Fibroblast of pulmonary artery (primary cell): ENCODE measurements around the gene RAP1GAP2.

Source experiments
- DNase-seq: peaks from one replicate; pipeline ENCODE4 v3.0.0-alpha.2; 2010; ENCODE audit warnings: low read depth
- H3K4me3 ChIP-seq: replicated peaks from 2 replicates; pipeline ENCODE4 v1.5.1; 2011; ENCODE audit warnings: low read depth, mild to moderate bottlenecking, control low read depth, low read length, moderate library complexity
- CTCF ChIP-seq: IDR thresholded peaks from 2 replicates; pipeline ENCODE4 v1.5.1; 2011; ENCODE audit warnings: mild to moderate bottlenecking, control low read depth, low read length, inconsistent platforms; ENCODE audit errors: missing control alignments

RAP1GAP2 gene

GRCh38 chr17:2798188-2798587 is 1.9 kb downstream of the RAP1GAP2 start:
- DNase-seq, result no peak
- no peak for TF ChIP-seq CTCF
- no peak overlapping the region for H3K4me3 ChIP-seq

- H3K4me3 ChIP-seq, result no peak overlapping the region
- no peak for TF ChIP-seq CTCF
- no peak for DNase-seq
Observed at GRCh38 chr17:2798678-2799077, 2.4 kb downstream of the RAP1GAP2 start.

GRCh38 chr17:2799653-2800052 is 3.4 kb downstream of the RAP1GAP2 start:
- no peak overlapping the region for H3K4me3 ChIP-seq
- DNase-seq, result no peak
- no peak for TF ChIP-seq CTCF

- DNase-seq, result no peak
- H3K4me3 ChIP-seq, result no peak overlapping the region
Observed at GRCh38 chr17:2800367-2800766, 4.1 kb downstream of the RAP1GAP2 start.

GRCh38 chr17:2801841-2802240 is 5.6 kb downstream of the RAP1GAP2 start:
- H3K4me3 ChIP-seq, result no peak overlapping the region
- TF ChIP-seq CTCF, result no peak
- DNase-seq, result no peak

More at GRCh38 chr17:2800367-2800766, 4.1 kb downstream of the RAP1GAP2 start:
- TF ChIP-seq CTCF, result no peak

GRCh38 chr17:2802574-2802973 is 6.3 kb downstream of the RAP1GAP2 start:
- DNase-seq, result no peak

More at GRCh38 chr17:2802574-2802973, 6.3 kb downstream of the RAP1GAP2 start:
- H3K4me3 ChIP-seq, result no peak overlapping the region
- TF ChIP-seq CTCF, result no peak
